Measurements from ENCODE around the gene DECR2. TPM values are rescaled to one million over a fixed set of nuclear protein-coding genes. Genes with fewer than 3 reads are reported as not detected.

Gene DECR2
- total and polyA plus RNA-seq, 2 of the 13 experiments (the other 11 are each of a cell fraction or from before 2014, with no cell fraction given) = 36.3 to 44.6 TPM

DNA sequence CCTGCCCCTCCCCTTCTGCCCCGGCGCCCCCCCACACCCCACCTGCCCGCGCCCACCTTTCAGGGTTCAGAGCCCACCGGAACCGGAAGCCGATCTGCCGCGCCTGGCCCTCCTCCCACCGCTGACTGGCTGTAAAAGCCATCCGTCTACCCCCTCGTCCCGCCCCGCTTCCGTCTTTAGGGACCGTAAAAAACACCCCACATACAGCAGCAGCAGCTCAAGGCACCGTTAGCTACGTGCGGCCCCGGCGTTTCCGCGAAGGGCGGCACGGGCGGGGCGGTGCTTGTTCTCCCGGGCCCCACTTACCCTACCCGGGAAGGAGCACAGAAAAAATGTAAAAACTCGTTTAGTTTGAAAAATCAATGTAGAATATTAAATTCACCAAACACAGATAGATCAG is 31.2 kb upstream of the DECR2 start, which contains the start of gene MRPL28 (continued):
- TF ChIP-seq, protein P1, sequence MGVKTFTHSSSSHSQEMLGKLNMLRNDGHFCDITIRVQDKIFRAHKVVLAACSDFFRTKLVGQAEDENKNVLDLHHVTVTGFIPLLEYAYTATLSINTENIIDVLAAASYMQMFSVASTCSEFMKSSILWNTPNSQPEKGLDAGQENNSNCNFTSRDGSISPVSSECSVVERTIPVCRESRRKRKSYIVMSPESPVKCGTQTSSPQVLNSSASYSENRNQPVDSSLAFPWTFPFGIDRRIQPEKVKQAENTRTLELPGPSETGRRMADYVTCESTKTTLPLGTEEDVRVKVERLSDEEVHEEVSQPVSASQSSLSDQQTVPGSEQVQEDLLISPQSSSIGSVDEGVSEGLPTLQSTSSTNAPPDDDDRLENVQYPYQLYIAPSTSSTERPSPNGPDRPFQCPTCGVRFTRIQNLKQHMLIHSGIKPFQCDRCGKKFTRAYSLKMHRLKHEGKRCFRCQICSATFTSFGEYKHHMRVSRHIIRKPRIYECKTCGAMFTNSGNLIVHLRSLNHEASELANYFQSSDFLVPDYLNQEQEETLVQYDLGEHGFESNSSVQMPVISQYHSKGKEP (CRISPR knock-in tag; IDR thresholded peaks at IDR 0.05) = no peak
- TF ChIP-seq ZMYM2 (CRISPR knock-in tag; IDR thresholded peaks at IDR 0.05) (no peak), ZNF460 (CRISPR knock-in tag; IDR thresholded peaks at IDR 0.05; ENCODE audit: borderline replicate concordance) (no peak), ZFY (CRISPR knock-in tag; IDR thresholded peaks at IDR 0.05) (peak; percentile 24; the same call in 1 of the 2 replicates), NCOR1 (IDR thresholded peaks at IDR 0.05; ENCODE audit: borderline replicate concordance, low read length) (no peak), FOSL2 (CRISPR knock-in tag; IDR thresholded peaks at IDR 0.05) (no peak; the same call in 1 of the 2 replicates), SKI (IDR thresholded peaks at IDR 0.05; ENCODE audit: partially characterized antibody) (peak; percentile 40), ZBTB3 (CRISPR knock-in tag; IDR thresholded peaks at IDR 0.05; ENCODE audit: borderline replicate concordance, low read depth) (no peak), ZNF781 (CRISPR knock-in tag; IDR thresholded peaks at IDR 0.05; ENCODE audit: borderline replicate concordance, not compliant biosample characterization) (no peak), ZNF549 (CRISPR knock-in tag; IDR thresholded peaks at IDR 0.05) (no peak), SPEN (CRISPR knock-in tag; IDR thresholded peaks at IDR 0.05; ENCODE audit: low read depth) (no peak; the same call in 1 of the 2 replicates), ZSCAN25 (CRISPR knock-in tag; IDR thresholded peaks at IDR 0.05) (no peak), STAG1 (CRISPR knock-in tag; IDR thresholded peaks at IDR 0.05) (no peak), FOXA1 (IDR thresholded peaks at IDR 0.05) (no peak), FOXA1 (CRISPR knock-in tag; IDR thresholded peaks at IDR 0.05) (no peak), MIXL1 (CRISPR knock-in tag; IDR thresholded peaks at IDR 0.05) (no peak), NFYC (CRISPR knock-in tag; IDR thresholded peaks at IDR 0.05) (peak; percentile 91), ZNF788 (CRISPR knock-in tag; IDR thresholded peaks at IDR 0.05; ENCODE audit: borderline replicate concordance) (no peak), ZNF615 (CRISPR knock-in tag; IDR thresholded peaks at IDR 0.05; ENCODE audit: borderline replicate concordance) (no peak)
- TF ChIP-seq, protein P2, sequence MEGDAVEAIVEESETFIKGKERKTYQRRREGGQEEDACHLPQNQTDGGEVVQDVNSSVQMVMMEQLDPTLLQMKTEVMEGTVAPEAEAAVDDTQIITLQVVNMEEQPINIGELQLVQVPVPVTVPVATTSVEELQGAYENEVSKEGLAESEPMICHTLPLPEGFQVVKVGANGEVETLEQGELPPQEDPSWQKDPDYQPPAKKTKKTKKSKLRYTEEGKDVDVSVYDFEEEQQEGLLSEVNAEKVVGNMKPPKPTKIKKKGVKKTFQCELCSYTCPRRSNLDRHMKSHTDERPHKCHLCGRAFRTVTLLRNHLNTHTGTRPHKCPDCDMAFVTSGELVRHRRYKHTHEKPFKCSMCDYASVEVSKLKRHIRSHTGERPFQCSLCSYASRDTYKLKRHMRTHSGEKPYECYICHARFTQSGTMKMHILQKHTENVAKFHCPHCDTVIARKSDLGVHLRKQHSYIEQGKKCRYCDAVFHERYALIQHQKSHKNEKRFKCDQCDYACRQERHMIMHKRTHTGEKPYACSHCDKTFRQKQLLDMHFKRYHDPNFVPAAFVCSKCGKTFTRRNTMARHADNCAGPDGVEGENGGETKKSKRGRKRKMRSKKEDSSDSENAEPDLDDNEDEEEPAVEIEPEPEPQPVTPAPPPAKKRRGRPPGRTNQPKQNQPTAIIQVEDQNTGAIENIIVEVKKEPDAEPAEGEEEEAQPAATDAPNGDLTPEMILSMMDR (CRISPR knock-in tag; IDR thresholded peaks at IDR 0.05) = no peak
- TF ChIP-seq, protein P3, sequence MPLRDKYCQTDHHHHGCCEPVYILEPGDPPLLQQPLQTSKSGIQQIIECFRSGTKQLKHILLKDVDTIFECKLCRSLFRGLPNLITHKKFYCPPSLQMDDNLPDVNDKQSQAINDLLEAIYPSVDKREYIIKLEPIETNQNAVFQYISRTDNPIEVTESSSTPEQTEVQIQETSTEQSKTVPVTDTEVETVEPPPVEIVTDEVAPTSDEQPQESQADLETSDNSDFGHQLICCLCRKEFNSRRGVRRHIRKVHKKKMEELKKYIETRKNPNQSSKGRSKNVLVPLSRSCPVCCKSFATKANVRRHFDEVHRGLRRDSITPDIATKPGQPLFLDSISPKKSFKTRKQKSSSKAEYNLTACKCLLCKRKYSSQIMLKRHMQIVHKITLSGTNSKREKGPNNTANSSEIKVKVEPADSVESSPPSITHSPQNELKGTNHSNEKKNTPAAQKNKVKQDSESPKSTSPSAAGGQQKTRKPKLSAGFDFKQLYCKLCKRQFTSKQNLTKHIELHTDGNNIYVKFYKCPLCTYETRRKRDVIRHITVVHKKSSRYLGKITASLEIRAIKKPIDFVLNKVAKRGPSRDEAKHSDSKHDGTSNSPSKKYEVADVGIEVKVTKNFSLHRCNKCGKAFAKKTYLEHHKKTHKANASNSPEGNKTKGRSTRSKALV (CRISPR knock-in tag; IDR thresholded peaks at IDR 0.05) = no peak
- TF ChIP-seq, protein P4, sequence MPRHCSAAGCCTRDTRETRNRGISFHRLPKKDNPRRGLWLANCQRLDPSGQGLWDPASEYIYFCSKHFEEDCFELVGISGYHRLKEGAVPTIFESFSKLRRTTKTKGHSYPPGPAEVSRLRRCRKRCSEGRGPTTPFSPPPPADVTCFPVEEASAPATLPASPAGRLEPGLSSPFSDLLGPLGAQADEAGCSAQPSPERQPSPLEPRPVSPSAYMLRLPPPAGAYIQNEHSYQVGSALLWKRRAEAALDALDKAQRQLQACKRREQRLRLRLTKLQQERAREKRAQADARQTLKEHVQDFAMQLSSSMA (CRISPR knock-in tag; IDR thresholded peaks at IDR 0.05) = no peak
- TF ChIP-seq, protein P5, sequence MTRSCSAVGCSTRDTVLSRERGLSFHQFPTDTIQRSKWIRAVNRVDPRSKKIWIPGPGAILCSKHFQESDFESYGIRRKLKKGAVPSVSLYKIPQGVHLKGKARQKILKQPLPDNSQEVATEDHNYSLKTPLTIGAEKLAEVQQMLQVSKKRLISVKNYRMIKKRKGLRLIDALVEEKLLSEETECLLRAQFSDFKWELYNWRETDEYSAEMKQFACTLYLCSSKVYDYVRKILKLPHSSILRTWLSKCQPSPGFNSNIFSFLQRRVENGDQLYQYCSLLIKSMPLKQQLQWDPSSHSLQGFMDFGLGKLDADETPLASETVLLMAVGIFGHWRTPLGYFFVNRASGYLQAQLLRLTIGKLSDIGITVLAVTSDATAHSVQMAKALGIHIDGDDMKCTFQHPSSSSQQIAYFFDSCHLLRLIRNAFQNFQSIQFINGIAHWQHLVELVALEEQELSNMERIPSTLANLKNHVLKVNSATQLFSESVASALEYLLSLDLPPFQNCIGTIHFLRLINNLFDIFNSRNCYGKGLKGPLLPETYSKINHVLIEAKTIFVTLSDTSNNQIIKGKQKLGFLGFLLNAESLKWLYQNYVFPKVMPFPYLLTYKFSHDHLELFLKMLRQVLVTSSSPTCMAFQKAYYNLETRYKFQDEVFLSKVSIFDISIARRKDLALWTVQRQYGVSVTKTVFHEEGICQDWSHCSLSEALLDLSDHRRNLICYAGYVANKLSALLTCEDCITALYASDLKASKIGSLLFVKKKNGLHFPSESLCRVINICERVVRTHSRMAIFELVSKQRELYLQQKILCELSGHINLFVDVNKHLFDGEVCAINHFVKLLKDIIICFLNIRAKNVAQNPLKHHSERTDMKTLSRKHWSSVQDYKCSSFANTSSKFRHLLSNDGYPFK (CRISPR knock-in tag; IDR thresholded peaks at IDR 0.05; ENCODE audit: borderline replicate concordance) = no peak; the same call in 1 of the 2 replicates

Data from HepG2 (cell line).